GM19193 (cell line): Measurements from ENCODE around the gene PIH1D1.

Experiments
- POLR2A ChIP-seq: IDR thresholded peaks from 4 replicates; pipeline ENCODE4 v1.6.1; 2011; ENCODE audit not compliant: insufficient read depth, insufficient read length; ENCODE audit errors: extremely low read depth

PIH1D1 gene

DNA sequence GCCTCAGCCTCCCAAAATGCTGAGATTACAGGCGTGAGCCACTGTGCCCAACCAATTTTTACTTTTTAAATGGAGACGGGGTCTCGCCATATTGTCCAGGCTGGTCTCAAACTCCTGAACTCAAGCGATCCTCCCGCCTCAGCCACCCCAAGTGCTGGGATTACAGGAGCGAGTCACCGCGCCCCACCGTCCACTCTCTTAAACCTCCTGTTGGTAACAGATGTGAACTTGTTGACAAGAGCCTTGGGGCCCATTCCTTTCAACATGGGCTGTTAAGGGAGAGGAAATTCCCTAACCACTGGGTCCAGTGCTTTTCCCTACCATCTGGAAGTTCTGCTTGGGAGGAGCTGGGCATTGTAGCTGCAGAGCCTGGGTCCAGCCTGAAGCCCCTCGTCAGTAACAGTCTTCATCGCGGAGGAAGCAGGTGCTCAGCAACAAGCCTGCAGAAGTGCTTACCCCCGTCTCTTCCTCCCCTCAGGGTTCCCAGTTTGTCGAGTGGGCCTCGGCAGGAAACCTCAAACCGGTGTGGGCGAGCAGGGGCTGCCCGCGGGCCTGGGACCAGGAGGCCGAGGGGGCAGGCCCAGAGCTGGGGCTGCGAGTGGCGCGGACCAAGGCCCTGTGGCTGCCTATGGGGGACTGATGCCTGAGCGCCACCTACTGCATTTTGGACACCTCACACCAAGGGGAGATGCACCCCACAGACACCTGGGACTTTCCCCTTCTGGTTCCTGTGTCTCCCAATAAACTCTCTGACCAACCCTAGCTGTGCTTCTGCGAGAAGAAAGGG lies 18.4 kb upstream of the PIH1D1 start:
- TF ChIP-seq POLR2A, result no peak

DNA sequence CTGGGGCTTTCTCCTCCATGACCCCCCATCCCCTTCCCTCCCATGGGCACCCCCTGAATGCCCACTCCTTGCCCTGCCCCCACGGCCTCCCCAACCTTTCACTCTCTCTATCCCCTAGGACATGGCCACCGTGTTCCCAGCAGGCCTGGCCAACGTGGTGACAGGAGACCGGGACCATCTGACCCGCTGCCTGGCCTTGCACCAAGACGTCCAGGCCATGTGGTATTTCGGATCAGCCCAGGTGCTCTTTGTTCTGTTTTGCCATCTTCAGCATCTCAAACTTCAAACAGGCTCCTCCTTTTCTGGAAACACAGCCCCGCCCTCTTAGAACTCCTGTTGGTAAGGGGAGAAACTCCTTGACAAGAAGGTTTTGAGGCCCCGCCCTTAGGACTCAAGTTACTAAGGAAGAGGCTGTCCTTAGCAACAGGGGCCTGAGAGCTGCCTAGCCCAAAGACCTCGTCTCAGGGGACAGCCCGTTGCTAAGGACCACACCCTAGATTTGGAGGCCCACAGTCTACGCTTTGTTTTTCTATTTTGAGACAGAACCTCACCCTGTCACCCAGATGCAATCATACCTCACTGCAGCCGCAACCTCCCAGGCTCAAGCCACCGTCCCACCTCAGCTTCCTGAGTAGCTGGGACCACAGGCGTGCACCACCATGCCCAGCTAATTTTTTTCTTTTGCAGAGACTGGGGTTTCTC lies 17.3 kb upstream of the PIH1D1 start:
- TF ChIP-seq POLR2A, result no peak

DNA sequence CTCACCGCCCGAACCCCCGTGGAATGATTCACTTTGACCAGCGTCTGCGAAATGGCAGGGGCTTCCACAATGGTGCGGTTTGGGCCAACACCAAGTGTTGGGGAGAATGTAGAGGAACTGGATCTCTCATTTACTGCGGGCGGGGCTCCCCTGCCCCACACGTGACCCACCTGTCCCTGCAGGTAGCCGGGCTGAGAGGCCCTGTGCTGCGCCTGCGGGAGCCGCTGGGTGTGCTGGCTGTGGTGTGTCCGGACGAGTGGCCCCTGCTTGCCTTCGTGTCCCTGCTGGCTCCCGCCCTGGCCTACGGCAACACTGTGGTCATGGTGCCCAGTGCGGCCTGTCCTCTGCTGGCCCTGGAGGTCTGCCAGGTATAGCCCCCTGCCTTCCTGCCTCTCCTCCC lies 16.6 kb upstream of the PIH1D1 start:
- no peak for TF ChIP-seq POLR2A

DNA sequence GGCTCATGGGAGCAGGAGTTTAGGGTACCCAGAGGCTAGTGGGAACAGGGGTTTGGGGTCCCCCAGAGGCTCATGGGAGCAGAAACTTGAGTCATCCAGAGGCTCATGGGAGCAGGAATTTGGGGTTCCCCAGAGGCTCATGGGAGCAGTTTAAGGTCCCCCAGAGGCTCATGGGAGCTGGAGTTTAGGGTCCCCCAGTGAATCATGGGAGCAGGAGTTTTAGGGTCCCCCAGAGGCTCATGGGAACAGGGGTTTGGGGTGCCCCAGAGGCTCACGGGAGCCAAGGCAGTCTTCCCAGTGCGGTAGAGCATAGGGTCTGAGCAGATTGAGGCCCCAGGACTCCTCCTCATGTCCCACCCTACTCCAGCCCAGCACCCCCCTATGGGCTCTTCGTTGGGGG lies 13.8 kb upstream of the PIH1D1 start:
- TF ChIP-seq POLR2A, result no peak

DNA sequence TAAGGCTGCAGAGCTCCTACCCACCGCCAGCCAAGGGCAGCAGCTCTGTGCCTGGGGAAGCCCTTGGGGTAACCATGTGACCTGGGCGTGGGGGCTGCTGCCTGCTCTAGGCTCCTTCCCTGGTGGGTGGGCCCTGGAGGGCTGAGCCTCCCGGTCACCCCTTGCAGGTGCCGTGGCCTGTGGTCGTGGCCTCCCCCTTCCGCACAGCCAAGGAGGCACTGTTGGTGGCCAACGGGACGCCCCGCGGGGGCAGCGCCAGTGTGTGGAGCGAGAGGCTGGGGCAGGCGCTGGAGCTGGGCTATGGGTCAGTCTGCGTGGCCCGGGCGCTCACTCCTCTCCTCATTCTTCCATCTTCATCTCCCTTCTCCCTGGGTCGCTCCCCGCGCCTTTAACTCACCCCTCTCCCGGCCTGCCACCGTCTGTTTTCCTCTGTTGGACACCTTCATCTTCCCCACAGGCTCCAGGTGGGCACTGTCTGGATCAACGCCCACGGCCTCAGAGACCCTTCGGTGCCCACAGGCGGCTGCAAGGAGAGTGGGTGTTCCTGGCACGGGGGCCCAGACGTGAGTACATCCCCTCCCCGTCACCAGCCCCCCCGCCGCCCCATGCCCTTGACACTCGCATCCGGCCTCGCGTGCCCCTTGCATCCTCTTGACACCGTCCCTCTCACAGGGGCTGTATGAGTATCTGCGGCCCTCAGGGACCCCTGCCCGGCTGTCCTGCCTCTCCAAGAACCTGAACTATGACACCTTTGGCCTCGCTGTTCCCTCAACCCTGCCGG lies 12.5 kb upstream of the PIH1D1 start:
- TF ChIP-seq POLR2A, result no peak

DNA sequence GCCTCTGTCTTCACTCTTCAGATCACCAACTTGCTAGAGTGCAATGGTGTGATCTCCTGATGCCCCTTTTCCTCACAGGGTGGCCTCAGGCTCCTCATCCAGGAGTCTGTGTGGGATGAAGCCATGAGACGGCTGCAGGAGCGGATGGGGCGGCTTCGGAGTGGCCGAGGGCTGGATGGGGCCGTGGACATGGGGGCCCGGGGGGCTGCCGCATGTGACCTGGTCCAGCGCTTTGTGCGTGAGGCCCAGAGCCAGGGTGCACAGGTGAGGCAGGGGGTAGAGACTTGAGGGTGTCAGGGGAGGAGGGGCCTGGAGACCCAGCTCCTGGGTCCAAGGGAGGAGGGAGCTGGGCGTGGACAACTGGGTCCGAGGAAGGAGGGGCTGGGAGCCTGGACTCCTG lies 10.9 kb upstream of the PIH1D1 start:
- TF ChIP-seq POLR2A, result no peak

DNA sequence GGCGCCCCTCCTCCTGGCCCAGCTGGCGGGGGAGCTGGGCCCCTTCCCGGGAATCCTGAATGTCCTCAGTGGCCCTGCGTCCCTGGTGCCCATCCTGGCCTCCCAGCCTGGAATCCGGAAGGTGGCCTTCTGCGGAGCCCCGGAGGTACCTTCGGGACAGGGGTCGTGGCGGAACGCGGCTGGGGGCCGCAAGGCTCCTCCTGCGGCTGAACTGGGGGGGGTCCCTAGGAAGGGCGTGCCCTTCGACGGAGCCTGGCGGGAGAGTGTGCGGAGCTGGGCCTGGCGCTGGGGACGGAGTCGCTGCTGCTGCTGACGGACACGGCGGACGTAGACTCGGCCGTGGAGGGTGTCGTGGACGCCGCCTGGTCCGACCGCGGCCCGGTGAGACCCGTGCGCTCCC lies 10.0 kb upstream of the PIH1D1 start:
- no peak for TF ChIP-seq POLR2A

DNA sequence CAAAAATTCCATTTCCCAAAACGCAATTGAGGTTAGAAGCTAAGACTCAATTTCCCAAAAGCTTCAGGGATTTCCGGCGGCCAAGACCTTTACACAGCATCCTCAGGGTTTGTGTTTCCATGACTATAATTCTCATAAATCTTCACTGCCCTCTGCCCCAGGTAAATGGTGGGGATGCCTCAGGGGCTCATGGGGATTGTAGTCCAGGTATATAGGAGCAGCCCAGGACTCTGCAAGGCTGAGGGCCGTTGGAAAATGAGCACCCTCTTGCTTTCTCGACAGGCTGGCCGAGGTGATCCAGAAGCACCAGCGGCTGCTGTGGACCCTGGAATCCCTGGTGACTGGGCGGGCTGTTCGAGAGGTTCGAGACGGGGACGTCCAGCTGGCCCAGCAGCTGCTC lies 7.8 kb upstream of the PIH1D1 start:
- no peak for TF ChIP-seq POLR2A

DNA sequence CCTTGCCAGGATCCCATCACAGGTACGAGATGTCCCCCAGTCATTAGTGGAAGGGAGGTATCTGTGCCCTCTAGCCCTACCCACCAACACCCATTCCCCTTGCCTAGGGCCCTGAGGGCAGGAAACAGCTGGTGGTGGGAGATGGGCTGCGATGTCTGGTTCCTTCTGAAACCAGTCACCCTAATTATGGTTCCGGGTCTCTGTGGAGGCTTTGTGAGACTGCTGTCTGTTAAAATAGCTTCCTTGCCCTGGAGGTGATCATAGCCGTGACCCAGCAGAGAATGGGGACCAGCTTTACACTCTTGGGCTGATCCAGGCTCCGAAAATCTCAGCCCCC lies 6.9 kb upstream of the PIH1D1 start:
- no peak for TF ChIP-seq POLR2A

DNA sequence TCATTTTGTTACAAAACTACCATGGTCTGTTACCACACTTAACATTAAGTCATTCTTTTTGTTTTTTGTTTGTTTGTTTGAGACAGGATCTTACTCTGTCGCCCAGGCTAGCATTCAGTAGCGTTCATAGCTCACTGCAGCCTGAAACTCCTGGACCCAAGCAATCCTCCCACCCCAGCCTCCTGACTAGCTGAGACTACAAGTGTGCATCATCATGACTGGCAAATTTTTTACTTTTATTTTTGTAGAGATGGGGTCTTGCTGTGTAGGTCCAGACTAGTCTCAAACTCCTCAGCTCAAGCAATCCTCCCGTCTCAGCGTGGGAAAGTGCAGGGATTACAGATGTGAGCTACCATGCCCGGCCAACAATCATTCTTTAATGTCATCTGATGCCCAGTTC lies 4.7 kb upstream of the PIH1D1 start:
- TF ChIP-seq POLR2A, result no peak

DNA sequence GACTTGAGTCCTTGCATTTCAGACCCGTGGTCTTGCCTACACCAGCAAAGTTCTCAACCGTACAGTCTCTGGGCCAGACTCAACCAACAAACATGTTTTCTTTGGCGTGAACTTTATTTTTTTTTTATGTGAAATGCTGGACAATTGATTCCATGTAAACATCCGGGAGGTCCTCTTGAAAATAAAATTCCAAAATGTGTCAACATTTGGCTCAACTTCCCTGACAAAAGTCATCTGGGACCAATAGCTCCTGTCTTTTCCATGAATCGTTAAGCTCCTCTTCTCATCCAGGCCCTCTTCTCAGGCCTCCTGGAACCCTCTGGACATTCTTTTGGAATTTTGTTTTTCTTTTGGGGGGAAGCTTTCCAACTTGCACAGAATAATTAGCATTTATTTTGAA lies 4.2 kb upstream of the PIH1D1 start:
- no peak for TF ChIP-seq POLR2A

DNA sequence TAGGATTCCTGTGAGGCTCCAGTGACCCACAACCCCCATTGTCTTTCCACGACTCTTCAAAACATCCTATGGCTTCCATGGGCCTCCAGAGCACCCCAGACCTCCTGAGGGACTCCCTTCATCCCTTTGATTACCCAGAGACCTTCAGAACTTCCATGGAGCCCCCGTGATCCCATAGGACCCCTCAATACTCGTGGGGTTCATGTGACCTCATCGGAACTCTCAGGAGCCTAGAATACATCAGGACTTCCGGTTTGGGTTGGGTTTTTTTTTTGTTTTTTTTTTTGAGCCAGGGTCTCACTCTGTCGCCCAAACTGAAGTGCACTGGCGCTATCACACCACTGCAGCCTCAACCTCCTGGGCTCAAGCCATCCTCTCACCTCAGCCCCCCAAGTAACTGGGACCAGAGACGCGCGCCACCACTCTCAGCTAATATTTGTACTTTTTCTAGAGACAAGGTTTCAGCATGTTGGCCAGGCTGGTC lies 2.2 kb upstream of the PIH1D1 start:
- TF ChIP-seq POLR2A, result no peak

DNA sequence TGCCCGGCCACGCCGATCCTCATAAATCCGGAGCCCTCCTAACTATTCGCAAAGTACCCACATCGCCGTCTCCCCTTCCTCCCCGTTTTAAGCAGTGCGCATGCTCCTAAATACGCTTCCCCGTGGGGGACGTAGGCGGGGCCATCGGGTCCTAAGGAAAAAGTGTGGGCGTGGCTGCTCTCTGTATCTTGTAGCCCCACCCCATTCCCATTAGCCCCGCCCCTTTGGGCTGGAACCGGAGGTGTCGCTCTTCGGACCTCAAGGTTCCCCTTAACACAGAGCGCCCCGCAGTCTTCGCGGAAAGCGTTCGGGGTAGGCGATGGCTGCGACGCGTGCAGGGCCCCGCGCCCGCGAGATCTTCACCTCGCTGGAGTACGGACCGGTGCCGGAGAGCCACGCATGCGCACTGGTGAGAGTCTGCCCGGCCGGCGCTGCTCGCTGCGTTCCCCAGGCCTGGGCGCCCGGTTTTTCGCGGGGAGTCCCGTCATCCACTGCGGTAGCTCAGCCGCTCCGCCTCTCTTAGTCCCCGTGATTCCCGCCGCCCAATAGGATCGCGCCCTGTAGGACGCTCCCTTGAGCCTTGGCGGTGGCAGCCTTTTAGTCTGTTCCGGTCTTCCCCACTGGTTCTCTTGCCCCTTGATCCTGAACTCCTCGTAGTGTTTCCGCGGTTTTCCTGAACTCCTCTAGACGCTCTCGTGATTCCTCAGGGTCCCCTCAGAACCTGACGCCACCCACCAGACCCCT lies 1.6 kb upstream of the PIH1D1 start, which contains the start of gene ALDH16A1:
ALDH16A1 (plus strand) TSS at position 213 of the 744 bp plus-strand sequence; CDS start at position 320, 107 bp downstream.
- peak; percentile 92 for TF ChIP-seq POLR2A

DNA sequence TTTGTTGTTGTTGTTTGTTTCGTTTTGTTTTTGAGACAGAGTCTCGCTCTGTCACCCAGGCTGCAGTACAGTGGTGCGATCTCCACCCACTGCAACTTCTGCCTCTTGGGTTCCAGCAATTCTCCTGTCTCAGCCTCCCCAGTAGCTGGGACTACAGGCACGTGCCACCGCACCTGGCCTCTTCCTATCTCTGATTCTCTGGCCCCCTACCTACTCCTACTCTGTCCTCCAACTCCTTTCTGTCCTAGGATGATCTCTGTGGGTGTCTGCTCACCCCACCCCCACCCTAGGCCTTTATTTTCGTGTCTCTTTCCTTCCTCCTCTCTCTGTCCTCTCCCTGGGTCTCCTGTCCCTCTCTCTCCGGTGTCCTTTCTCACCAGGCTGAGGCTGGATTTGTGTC lies 1.2 kb downstream of the PIH1D1 start:
- no peak for TF ChIP-seq POLR2A

DNA sequence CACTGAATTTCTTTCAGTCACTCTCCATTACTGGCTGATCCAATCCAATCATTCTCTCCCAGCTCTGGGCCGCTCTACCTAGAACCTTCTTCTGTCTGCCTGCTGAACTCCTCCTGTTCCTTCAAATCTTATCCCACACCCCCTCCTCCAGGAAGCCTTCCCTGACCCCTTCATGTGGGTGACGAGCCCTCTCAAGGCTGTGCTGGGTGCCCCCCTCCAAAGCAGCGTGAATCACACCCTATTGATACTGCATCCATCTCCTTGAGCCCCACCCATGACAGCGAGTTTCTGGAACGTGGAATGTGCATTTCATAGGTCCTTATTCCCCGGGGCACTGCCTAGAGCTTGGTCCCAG lies 3.2 kb downstream of the PIH1D1 start:
- TF ChIP-seq POLR2A, result no peak
